H9 (cell line): ENCODE data around the gene LRMDA. TPM values are rescaled to one million over a fixed set of nuclear protein-coding genes. Genes with fewer than 3 reads are reported as not detected.

ENCODE experiments used
- DNase-seq: peaks from one replicate; pipeline ENCODE4 v3.0.0-alpha.2; 2017
- H2AFZ ChIP-seq: one replicate; pipeline ENCODE4 v1.6.1; 2013; ENCODE audit warnings: mild to moderate bottlenecking, low read length, control low read depth, moderate library complexity
- H2AK5ac ChIP-seq: 2 replicates; pipeline ENCODE4 v1.6.1; 2013; ENCODE audit warnings: low read length, control low read depth, mixed read lengths; ENCODE audit not compliant: insufficient read length
- H2BK120ac ChIP-seq: one replicate; pipeline ENCODE4 v1.6.1; 2013; ENCODE audit warnings: low read depth, mild to moderate bottlenecking, low read length, control low read depth, inconsistent platforms; ENCODE audit not compliant: poor library complexity, severe bottlenecking
- H2BK12ac ChIP-seq: 2 replicates; pipeline ENCODE4 v1.6.1; 2013; ENCODE audit warnings: low read length, control low read depth, mixed read lengths, low read depth; ENCODE audit not compliant: insufficient read length
- H2BK15ac ChIP-seq: 2 replicates; pipeline ENCODE4 v1.6.1; 2013; ENCODE audit warnings: low read depth, low read length, control low read depth
- H2BK20ac ChIP-seq: one replicate; pipeline ENCODE4 v1.6.1; 2013; ENCODE audit warnings: low read depth, mild to moderate bottlenecking, low read length, control low read depth, inconsistent platforms; ENCODE audit not compliant: poor library complexity, severe bottlenecking
- H2BK5ac ChIP-seq: 2 replicates; pipeline ENCODE4 v1.6.1; 2013; ENCODE audit warnings: low read length, control low read depth, mixed read lengths; ENCODE audit not compliant: insufficient read length
- H3K14ac ChIP-seq: 2 replicates; pipeline ENCODE4 v1.6.1; 2013; ENCODE audit warnings: low read length, control low read depth; ENCODE audit not compliant: insufficient read depth
- H3K18ac ChIP-seq: 2 replicates; pipeline ENCODE4 v1.6.1; 2013; ENCODE audit warnings: low read depth, mild to moderate bottlenecking, mixed read lengths, low read length, control low read depth; ENCODE audit not compliant: insufficient read length
- H3K23ac ChIP-seq: 2 replicates; pipeline ENCODE4 v1.6.1; 2013; ENCODE audit warnings: low read length, control low read depth, mixed read lengths, low read depth; ENCODE audit not compliant: insufficient read length
- H3K23me2 ChIP-seq: 2 replicates; pipeline ENCODE4 v1.6.1; 2013; ENCODE audit warnings: low read depth, mild to moderate bottlenecking, mixed read lengths, low read length, control low read depth; ENCODE audit not compliant: insufficient read length, poor library complexity, severe bottlenecking
- H3K27ac ChIP-seq: 2 replicates; pipeline ENCODE4 v1.5.1; 2013; ENCODE audit warnings: low read length, control low read depth, mixed read lengths, low read depth; ENCODE audit not compliant: insufficient read length
- H3K27me3 ChIP-seq: 2 replicates; pipeline ENCODE4 v1.6.1; 2013; ENCODE audit warnings: low read length, control low read depth, inconsistent platforms; ENCODE audit not compliant: insufficient read depth
- H3K4ac ChIP-seq: 2 replicates; pipeline ENCODE4 v1.6.1; 2013; ENCODE audit warnings: low read depth, mild to moderate bottlenecking, control low read depth, inconsistent platforms, low read length, moderate library complexity
- H3K4me1 ChIP-seq: 2 replicates; pipeline ENCODE4 v1.6.1; 2013; ENCODE audit warnings: low read length, control low read depth, inconsistent platforms; ENCODE audit not compliant: insufficient read depth
- H3K4me2 ChIP-seq: 2 replicates; pipeline ENCODE4 v1.6.1; 2013; ENCODE audit warnings: low read length, control low read depth, mixed read lengths; ENCODE audit not compliant: insufficient read length, insufficient read depth
- H3K56ac ChIP-seq: 2 replicates; pipeline ENCODE4 v1.6.1; 2013; ENCODE audit warnings: low read depth, mild to moderate bottlenecking, mixed read lengths, low read length, control low read depth; ENCODE audit not compliant: insufficient read length
- H3K79me1 ChIP-seq: 2 replicates; pipeline ENCODE4 v1.6.1; 2013; ENCODE audit warnings: low read depth, mild to moderate bottlenecking, moderate library complexity, low read length, control low read depth, inconsistent platforms; ENCODE audit not compliant: insufficient read depth, poor library complexity, severe bottlenecking
- H3K79me2 ChIP-seq: 2 replicates; pipeline ENCODE4 v1.6.1; 2013; ENCODE audit warnings: low read length, control low read depth, inconsistent platforms; ENCODE audit not compliant: insufficient read depth
- H3K9ac ChIP-seq: 2 replicates; pipeline ENCODE4 v1.6.1; 2013; ENCODE audit warnings: low read length, control low read depth, mixed read lengths; ENCODE audit not compliant: insufficient read length; ENCODE audit errors: extremely low read depth
- H3K9me3 ChIP-seq: one replicate; pipeline ENCODE4 v1.6.1; 2013; ENCODE audit warnings: low read depth, low read length, inconsistent platforms; ENCODE audit not compliant: control insufficient read depth
- H3T11ph ChIP-seq: one replicate; pipeline ENCODE4 v1.6.1; 2013; ENCODE audit warnings: mild to moderate bottlenecking, low read length, control low read depth, inconsistent platforms
- H4K20me1 ChIP-seq: one replicate; pipeline ENCODE4 v1.6.1; 2013; ENCODE audit not compliant: control insufficient read depth, insufficient read length, insufficient read depth
- H4K5ac ChIP-seq: 2 replicates; pipeline ENCODE4 v1.6.1; 2013; ENCODE audit warnings: low read depth, mild to moderate bottlenecking, mixed read lengths, low read length, control low read depth; ENCODE audit not compliant: insufficient read length
- H4K8ac ChIP-seq: replicated peaks from 2 replicates; pipeline ENCODE4 v1.6.1; 2013; ENCODE audit warnings: low read length, control low read depth, mixed read lengths, low read depth; ENCODE audit not compliant: insufficient read length
- H4K91ac ChIP-seq: 2 replicates; pipeline ENCODE4 v1.6.1; 2013; ENCODE audit warnings: low read depth, mild to moderate bottlenecking, moderate library complexity, mixed read lengths, low read length, control low read depth; ENCODE audit not compliant: insufficient read length
- H3K27ac Mint-ChIP-seq, 3 experiments: 2 replicates in 2 of 3; 3 replicates in 1 of 3; pipeline ENCODE4 v1.8.0; 2020 to 2021; ENCODE audit warnings: mixed read lengths in 3 of 3, mild to moderate bottlenecking in 1 of 3, moderate library complexity in 1 of 3
- H3K27me3 Mint-ChIP-seq: 2 replicates; pipeline ENCODE4 v1.8.0; 2021; ENCODE audit warnings: low read depth, mild to moderate bottlenecking, moderate library complexity, mixed read lengths
- H3K36me3 Mint-ChIP-seq, 3 experiments: 2 replicates in 2 of 3; 3 replicates in 1 of 3; pipeline ENCODE4 v1.8.0; 2020 to 2021; ENCODE audit warnings: low read depth in 3 of 3, mixed read lengths in 3 of 3; ENCODE audit not compliant: insufficient read depth in 1 of 3
- H3K4me1 Mint-ChIP-seq, 2 experiments: 2 replicates each; pipeline ENCODE4 v1.8.0; 2020; ENCODE audit warnings: mixed read lengths in 2 of 2
- H3K4me3 Mint-ChIP-seq, 2 experiments: 2 replicates in 1 of 2; 3 replicates in 1 of 2; pipeline ENCODE4 v1.8.0; 2020 to 2021; ENCODE audit warnings: mild to moderate bottlenecking in 2 of 2, mixed read lengths in 2 of 2, moderate library complexity in 1 of 2
- H3K9me3 Mint-ChIP-seq, 2 experiments: 2 replicates in 1 of 2; 3 replicates in 1 of 2; pipeline ENCODE4 v1.8.0; 2020; ENCODE audit warnings: mild to moderate bottlenecking in 2 of 2, mixed read lengths in 2 of 2, moderate library complexity in 1 of 2
- CTCF ChIP-seq: fragments of 200-600 bp; sonication (generic); conservative IDR thresholded peaks from 3 replicates; pipeline ENCODE4 v1.8.0; 2021; ENCODE audit warnings: antibody characterized with exemption, mild to moderate bottlenecking
- WGBS: extraction: QIAGEN DNeasy Blood & Tissue Kit; methylation state at CpG from one replicate; pipeline ENCODE4 v1.1.7; 2013; ENCODE audit warnings: missing lambda C conversion rate, low lambda C conversion rate, mixed read lengths; ENCODE audit not compliant: insufficient read length; ENCODE audit errors: extremely low coverage; 5-methylcytosine and 5-hydroxymethylcytosine counted together
- total RNA-seq: library from RNA; stranded (reverse); gene quantifications from 2 replicates; pipeline ENCODE4 v1.2.1, GENCODE V29; 2021

LRMDA gene
- total RNA-seq, 1 experiment from 2014 or later: 1.8 TPM

GRCh38 chr10:76329891-76330575 is 898.6 kb downstream of the LRMDA start:
- Mint-ChIP-seq H3K4me3 (no peak overlapping the region), H3K4me1 (peaks cover 7 to 11% of the 10 kb centered on the region in 2 experiments), H3K27ac (peak overlapping the region in 1 of 3 experiments; percentile 37; a peak in 1 of 7 replicates), H3K27me3 (no peaks in the 10 kb centered on the region), H3K36me3 (no peaks in the 10 kb centered on the region; a peak in 2 of 7 replicates), H3K9me3 (no peaks in the 10 kb centered on the region)
- no CpG with 5 or more reads among the region's 5 CpGs for WGBS
- Histone ChIP-seq H3K23me2 (no peaks in the 10 kb centered on the region), H3K9me3 (no peaks in the 10 kb centered on the region), H3K14ac (no peak overlapping the region), H3K79me1 (no peaks in the 10 kb centered on the region), H2AK5ac (no peak overlapping the region), H4K91ac (no peak overlapping the region), H3K27me3 (no peaks in the 10 kb centered on the region), H2BK5ac (no peak overlapping the region), H3K18ac (no peak overlapping the region), H4K20me1 (no peaks in the 10 kb centered on the region), H2AFZ (no peak overlapping the region), H3T11ph (no peak overlapping the region), H3K56ac (no peak overlapping the region), H2BK15ac (no peak overlapping the region), H3K23ac (no peak overlapping the region), H4K8ac (no peak overlapping the region), H3K4ac (no peak overlapping the region), H3K79me2 (no peaks in the 10 kb centered on the region), H3K27ac (no peak overlapping the region), H3K9ac (no peak overlapping the region), H2BK20ac (no peak overlapping the region), H3K4me1 (no peaks in the 10 kb centered on the region), H2BK120ac (no peak overlapping the region), H2BK12ac (no peak overlapping the region), H3K4me2 (no peak overlapping the region), H4K5ac (no peak overlapping the region)
- no peak for DNase-seq
- TF ChIP-seq CTCF: no peak
